NCI-H2171 treated with DMSO at 0.1 percent for 48 hours (cell line): Measurements from ENCODE around the gene KLHL12.
A peak's percentile ranks its signal among the peaks of the same experiment; 100 is the strongest.
"Not testable (repeated sequence)": the region's sequence is repeated elsewhere in the genome, so short reads cannot be mapped to it uniquely, and the experiment has no call there.

Experiments used
- DNase-seq: peaks from one replicate; lab custom pipeline; 2025; lab: John Stamatoyannopoulos, UW

The KLHL12 gene

DNA sequence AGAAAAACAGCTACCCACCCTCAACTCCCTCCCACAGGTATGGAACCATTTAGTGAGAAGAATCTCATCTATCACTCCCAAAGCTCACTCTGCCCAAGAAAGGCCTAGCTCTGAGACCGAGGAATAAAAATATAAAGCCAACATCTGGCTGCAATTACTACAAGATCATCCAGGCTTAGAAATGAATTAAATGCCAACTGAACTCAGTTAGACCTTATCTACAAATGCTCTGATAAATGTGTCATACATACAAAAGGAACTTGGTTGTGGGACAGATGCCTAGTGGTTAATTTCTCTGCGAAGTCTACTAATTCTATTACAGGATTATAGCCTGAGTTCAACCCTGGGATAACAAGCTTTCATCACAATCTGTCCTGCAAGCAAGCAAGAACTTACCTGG, 24.4 kb upstream of the KLHL12 start:
- no peak for DNase-seq

DNA sequence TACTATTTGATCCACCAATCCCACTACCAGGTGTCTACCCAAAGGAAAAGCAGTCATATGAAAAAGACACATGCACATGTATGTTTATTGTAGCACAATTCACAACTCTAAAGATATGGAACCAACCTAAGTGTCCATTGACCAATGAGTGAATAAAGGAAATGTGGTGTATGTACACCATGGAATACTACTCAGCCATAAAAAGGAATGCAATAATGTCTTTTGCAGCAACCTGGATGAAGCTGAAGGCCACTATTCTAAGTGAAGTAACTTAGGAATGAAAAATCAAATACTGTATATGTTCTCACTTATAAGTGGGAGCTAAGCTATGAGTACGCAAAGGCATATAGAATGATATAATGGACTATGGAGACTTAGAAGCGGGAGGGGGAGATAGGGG, 18.4 kb upstream of the KLHL12 start:
- no peak for DNase-seq

DNA sequence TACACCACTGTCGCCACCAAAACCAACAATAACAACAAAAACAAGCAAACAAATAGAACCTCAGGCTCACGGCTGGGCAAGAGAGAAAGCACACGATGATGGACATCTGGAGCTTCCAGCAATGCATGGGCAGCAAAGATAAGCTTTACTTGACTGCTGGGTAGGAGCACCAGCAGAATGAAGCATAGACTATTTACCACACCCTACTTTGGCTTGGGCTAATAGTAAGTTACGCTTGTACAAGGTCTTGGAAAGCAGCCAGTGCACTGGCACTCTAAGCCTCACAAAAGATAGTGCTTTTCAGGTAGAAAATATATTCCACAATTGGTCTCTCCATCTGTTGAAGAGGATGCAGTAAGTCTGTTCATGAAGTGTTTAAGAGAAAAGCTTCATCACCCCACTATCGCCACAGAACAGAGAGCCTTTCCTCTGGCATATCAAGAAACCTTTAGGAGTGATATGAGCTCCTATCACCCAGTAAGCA, 17.4 kb upstream of the KLHL12 start:
- no peak for DNase-seq

DNA sequence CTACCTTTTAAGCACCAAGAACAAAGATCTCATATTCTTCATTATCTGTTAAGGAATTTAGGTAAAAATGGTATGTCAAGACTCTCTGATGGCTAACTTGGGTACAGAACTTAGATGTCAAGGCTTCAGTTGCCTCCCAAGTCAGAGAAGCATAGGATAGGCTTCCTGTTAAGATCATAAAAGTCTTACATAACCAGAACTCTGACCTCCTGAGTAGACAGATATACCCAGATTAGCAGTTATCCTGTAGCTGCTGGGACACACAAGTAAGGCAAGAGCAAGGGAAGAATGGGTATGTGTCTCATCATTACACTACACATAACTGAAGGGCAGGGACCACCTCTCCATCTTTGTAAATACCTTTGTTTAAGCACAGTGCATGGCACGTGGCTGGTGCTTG, 15.4 kb upstream of the KLHL12 start:
- no peak for DNase-seq

DNA sequence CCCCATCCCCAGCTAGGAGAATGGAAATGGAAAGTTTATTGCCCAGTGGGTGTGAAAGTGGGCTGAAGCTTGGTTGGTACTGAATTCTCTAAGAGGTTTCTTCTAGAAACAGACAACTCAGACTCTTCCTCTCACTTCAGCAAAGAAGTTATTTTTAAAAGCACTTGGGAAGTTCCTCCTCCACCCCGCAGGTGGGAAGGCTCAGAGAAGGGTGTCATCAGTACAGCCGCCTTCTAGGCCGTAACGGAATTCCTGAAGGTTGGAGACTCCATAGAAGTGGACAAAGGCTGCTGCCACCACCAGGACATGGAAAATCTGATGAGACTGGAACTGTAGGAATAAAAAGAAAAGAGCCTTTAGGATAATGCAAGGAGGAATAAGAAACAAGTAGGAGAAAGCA, 14.3 kb upstream of the KLHL12 start:
- DNase-seq, result no peak

GRCh38 chr1:202940561-202940960, 13.5 kb upstream of the KLHL12 start:
- no peak for DNase-seq

GRCh38 chr1:202938287-202938925, 11.4 kb upstream of the KLHL12 start:
- DNase-seq, result no peak

DNA sequence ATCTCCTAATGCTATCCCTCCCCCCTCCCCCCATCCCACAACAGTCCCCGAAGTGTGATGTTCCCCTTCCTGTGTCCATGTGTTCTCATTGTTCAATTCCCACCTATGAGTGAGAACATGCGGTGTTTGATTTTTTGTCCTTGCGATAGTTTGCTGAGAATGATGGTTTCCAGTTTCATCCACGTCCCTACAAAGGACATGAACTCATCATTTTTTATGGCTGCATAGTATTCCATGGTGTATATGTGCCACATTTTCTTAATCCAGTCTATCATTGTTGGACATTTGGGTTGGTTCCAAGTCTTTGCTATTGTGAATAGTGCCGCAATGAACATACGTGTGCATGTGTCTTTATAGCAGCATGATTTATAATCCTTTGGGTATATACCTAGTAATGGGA, 9.4 kb upstream of the KLHL12 start:
- DNase-seq, result not testable (repeated sequence)

DNA sequence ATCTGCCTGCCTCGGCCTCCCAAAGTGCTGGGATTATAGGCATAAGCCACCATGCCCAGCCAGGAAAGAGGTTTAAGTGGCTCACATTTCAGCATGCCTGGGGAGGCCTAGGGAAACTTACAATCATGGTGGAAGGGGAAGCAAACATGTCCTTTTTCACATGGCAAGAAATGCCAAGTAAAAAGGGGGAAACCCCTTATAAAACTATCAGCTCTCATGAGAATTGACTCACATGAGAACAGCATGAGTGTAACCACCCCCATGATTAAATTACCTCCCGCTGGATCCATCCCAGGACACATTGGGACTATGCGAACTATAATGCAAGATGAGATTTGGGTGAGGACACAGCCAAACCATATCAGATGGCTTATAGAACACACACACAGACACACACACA, 8.8 kb upstream of the KLHL12 start:
- no peak for DNase-seq

- DNase-seq, result no peak
These were observed 7.7 kb upstream of the KLHL12 start for GRCh38 chr1:202934755-202935154.

DNA sequence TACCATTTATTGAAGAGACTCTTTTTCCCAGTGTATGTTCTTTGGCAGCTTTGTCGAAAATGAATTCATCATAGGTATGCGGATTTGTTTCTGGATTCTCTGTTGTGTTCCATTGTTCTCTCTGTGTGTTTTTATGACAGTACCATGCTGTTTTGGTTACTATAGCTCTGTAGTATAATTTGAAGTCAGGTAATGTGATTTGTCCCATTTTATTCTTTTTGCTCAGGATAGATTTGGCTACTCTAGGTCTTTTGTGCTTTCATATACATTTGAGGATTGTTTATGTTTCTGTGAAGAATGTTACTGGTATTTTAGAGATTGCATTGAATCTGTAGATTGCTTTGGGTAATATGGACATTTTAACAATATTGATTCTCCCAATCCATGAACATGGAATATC, 5.4 kb upstream of the KLHL12 start:
- DNase-seq, result no peak

DNA sequence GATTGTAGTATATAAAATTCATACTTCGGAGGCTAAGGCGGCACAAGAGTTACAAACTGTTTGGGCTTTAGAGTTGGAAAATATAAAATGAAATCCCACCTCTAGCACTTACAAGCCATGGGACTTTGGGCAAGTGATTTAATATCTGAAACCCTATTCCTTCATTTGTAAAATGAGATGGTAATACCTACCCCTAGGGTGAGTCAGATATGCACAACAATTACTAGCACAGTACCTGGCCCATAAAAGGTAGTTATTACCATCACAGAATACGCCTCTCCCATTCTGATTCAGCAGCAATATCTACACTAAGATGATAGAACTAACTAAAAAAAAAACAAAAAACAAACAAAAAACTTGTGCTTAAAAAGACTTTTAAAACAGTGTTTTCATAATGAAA, 3.5 kb downstream of the KLHL12 start:
- DNase-seq, result no peak

DNA sequence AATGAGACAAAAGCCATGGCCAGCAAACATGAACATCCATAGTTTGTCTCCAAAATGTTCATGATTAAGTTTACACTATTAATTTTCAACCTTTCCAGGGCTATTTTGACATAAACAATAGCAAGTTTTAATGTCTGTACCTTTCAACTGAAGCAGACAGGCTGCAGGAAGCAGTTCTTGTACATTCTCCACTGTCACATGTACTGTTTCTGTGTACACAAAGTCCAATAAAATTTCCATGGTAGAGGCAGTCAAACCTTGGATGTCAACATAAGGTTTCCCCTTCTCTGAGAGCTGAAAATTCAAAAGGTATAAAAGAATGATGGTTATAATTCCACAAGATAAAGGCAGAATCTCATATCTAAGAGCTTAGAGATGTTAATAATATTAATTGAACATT, 7.4 kb downstream of the KLHL12 start:
- no peak for DNase-seq

- DNase-seq, result no peak
These were observed 11.9 kb downstream of the KLHL12 start for GRCh38 chr1:202915146-202915545.

DNA sequence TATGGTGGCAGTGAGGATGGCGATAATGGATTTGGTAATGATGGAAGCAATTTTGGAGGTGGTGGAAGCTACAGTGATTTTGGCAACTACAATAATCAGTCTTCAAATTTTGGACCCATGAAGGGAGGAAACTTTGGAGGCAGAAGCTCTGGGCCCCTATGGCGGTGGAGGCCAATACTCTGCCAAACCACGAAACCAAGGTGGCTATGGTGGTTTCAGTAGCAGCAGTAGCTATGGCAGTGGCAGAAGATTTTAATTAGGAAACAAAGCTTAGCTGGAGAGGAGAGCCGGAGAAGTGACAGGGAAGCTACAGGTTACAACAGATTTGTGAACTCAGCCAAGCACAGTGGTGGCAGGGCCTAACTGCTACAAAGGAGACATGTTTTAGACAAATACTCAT, 14.6 kb downstream of the KLHL12 start:
- DNase-seq, result not testable (repeated sequence)

DNA sequence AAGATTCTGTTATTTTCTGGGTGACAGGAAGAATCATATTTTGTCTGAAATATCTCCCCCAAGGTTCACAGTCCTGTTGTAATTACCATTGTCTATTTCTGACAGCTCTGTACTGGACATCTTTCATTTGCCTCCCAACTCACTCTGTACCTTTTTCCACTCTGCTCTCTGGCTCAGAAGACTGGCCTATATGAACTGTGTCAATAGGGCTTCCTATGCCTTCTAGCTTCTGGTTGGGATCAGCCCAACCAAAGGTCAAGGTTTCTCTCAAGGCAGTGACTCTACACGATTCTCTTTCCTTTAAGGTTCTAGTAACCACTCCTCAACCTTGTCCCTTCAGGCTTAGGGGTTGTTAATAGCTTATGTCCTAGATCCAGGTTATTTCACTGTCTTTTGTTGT, 17.5 kb downstream of the KLHL12 start:
- no peak for DNase-seq

- no peak for DNase-seq
These were observed 18.0 kb downstream of the KLHL12 start for GRCh38 chr1:202908998-202909397.

DNA sequence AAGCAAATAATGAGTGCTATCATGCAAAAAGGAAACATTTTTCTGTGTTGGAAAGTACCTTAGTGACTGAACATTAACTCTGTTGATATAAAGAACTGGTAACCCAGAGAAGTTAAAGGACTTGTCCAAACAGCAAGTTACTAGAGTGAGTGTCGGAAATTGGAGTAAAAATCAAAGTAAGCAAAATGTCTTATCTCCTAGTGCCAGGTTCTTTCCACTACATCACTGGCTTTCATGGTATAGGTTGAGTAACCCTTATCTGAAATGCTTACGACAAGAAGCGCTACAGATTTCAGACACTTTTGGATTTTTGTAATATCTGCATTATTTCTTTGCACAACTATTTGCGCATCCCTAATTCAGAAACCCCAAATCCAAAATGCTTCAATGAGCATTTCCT, 21.7 kb downstream of the KLHL12 start:
- no peak for DNase-seq

DNA sequence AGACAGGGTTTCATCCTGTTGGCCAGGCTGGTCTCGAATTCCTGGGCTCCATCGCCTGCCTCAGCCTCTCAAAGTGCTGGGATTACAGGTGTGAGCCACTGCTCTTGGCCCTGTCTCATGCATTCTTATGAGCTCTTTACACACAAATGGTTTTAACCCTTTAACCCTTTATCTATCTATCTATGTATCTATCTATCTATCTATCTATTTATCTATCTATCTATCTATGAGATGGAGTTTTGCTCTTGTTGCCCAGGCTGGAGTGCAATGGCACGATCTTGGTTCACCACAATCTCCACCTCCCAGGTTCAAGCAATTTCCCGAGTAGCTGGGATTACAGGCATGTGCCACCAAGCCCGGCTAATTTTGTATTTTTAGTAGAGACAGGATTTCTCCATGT, 23.2 kb downstream of the KLHL12 start:
- DNase-seq, result not testable (repeated sequence)

- no peak for DNase-seq
These were observed 25.5 kb downstream of the KLHL12 start for GRCh38 chr1:202901555-202901954.

DNA sequence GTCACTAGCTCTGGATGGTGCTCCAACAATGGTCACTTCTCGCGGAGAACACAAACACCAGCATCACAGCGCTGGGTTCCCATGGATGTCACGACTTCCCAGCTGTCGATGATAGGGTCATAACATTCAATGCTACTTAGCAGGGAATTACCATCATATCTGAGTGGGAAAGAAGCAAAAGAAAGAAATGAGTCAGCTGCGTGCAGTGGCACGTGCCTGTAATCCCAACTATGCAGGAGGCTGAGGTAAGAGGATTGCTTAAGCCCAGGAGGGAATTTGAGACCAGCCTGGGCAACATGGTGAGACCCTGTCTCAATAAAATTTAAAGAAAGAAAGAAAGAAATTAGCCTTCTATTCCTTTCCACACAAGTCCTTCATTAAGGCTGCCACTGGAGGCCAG, 34.5 kb downstream of the KLHL12 start:
- DNase-seq, result no peak

- no peak for DNase-seq
These were observed 36.6 kb downstream of the KLHL12 start for GRCh38 chr1:202890392-202890791.

GRCh38 chr1:202888531-202889360, 38.3 kb downstream of the KLHL12 start, which contains the start of gene RABIF:
RABIF (minus strand) TSS chr1:202889149; CDS start chr1:202889098, 51 bp downstream.
- DNase-seq, result peak; percentile 97

GRCh38 chr1:202888221-202888530, 38.9 kb downstream of the KLHL12 start:
- peak; percentile 79 for DNase-seq
